Peyer's patch (tissue), 4 donors: ENCODE data around the gene PIGB.

ENCODE experiments used
- CTCF ChIP-seq, 6 experiments: fragments of 450-650 bp in 4 of 6; fragments of 200-600 bp in 2 of 6; sonication (generic) in 1 of 6; IDR thresholded peaks; one replicate each; pipeline ENCODE4 v1.5.1; 2017 to 2019; ENCODE audit warnings: antibody characterized with exemption in 6 of 6, mild to moderate bottlenecking in 3 of 6, moderate library complexity in 1 of 6
- POLR2A ChIP-seq, 2 donors: fragments of 450-650 bp; IDR thresholded peaks; one replicate each; pipeline ENCODE4 v1.5.1; 2017; ENCODE audit warnings: antibody characterized with exemption in 2 of 2, mild to moderate bottlenecking in 2 of 2, moderate library complexity in 2 of 2

DNA sequence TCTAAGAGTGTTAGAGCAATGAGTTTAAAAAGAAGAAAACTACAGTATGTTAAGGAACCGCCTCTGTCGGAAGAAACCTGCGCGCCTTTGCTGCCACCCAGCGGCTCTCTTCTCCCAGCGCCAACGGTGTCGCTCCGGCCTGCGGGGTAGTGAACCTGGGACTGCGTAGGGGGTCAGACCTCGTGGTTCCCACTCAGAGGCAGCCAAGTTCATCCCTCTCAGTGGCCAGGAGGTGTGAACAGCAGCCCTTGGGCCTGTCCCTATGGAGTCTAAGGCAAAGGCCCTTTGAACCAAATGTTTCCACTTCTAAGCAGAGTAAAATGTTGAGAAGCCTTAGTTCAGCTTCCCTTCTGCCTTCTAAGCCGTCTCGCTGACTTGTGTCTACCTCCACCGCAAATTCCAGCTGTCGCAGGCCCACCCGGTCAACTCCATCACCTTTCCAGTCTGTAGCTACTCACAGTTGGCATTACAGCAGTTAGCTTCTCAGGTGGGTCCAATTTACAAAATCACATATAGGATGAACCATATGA is 28.4 kb upstream of the PIGB start:
- peak; percentile 65 to 89 (median 84) for TF ChIP-seq CTCF (IDR thresholded peaks at IDR 0.05)
- TF ChIP-seq POLR2A (IDR thresholded peaks at IDR 0.05): no peak
